Occipital lobe (tissue), 2 donors: ENCODE measurements around the gene ATF7IP2. TPM values are rescaled to one million over a fixed set of nuclear protein-coding genes. Genes with fewer than 3 reads are reported as not detected.

ENCODE experiments used
- DNase-seq: peaks from one replicate; lab custom pipeline; 2025; lab: John Stamatoyannopoulos, UW
- total RNA-seq: library from RNA; depleted of rRNA; stranded (reverse); fragments of >200 nt; gene quantifications from one replicate; pipeline ENCODE4 v1.2.3, GENCODE V29; 2014

The ATF7IP2 gene
- total RNA-seq, 1 donor from 2014 or later: 14.8 TPM

GRCh38 chr16:10510279-10510678, 124.4 kb downstream of the ATF7IP2 start:
- no peak for DNase-seq

- DNase-seq: no peak
Observed at GRCh38 chr16:10511829-10512228, 126.0 kb downstream of the ATF7IP2 start.

- no peak for DNase-seq
Observed at GRCh38 chr16:10514369-10515055, 128.7 kb downstream of the ATF7IP2 start.

- no peak for DNase-seq
Observed at GRCh38 chr16:10517868-10518267, 132.0 kb downstream of the ATF7IP2 start.

- DNase-seq: no peak
Observed at GRCh38 chr16:10518479-10519041, 132.7 kb downstream of the ATF7IP2 start.

- DNase-seq: no peak
Observed at GRCh38 chr16:10519297-10519696, 133.4 kb downstream of the ATF7IP2 start.

GRCh38 chr16:10519929-10520868, 134.3 kb downstream of the ATF7IP2 start:
- DNase-seq: no peak

GRCh38 chr16:10520869-10521578, 135.2 kb downstream of the ATF7IP2 start:
- no peak for DNase-seq

GRCh38 chr16:10521681-10522274, 135.9 kb downstream of the ATF7IP2 start:
- DNase-seq: no peak

- no peak for DNase-seq
Observed at GRCh38 chr16:10522966-10523365, 137.1 kb downstream of the ATF7IP2 start.

GRCh38 chr16:10525214-10525825, 139.5 kb downstream of the ATF7IP2 start:
- DNase-seq: no peak

GRCh38 chr16:10526962-10527361, 141.1 kb downstream of the ATF7IP2 start:
- no peak for DNase-seq

GRCh38 chr16:10528635-10529034, 142.8 kb downstream of the ATF7IP2 start:
- DNase-seq: no peak

- DNase-seq: no peak
Observed at GRCh38 chr16:10529895-10530669, 144.2 kb downstream of the ATF7IP2 start.

- DNase-seq: no peak
Observed at GRCh38 chr16:10530685-10531084, 144.8 kb downstream of the ATF7IP2 start.

- DNase-seq: no peak
Observed at GRCh38 chr16:10531582-10531981, 145.7 kb downstream of the ATF7IP2 start.
